Natural killer cell (primary cell): Measurements from ENCODE around the gene SLC24A3. TPM values are rescaled to one million over a fixed set of nuclear protein-coding genes. Genes with fewer than 3 reads are reported as not detected.

Experiments used
- ATAC-seq, 3 donors: fragments of 150-1000 bp in 2 of 3; fragments of 200-7000 bp in 1 of 3; cut with Tn5 transposase; 1 replicate in 1 of 3; 2 replicates in 2 of 3; pipeline ENCODE4 v1.10.0; 2021; ENCODE audit warnings: mild to moderate bottlenecking in 2 of 3, moderate library complexity in 2 of 3
- DNase-seq, 2 donors: peaks; one replicate each; pipeline versions ENCODE4 v3.0.0 to v3.0.0-alpha.2; 2013 to 2021; ENCODE audit warnings: mixed read lengths in 1 of 2
- H3K27ac ChIP-seq: one replicate; pipeline ENCODE4 v1.5.1; 2013; ENCODE audit warnings: mild to moderate bottlenecking, low read length
- H3K27me3 ChIP-seq: one replicate; pipeline ENCODE4 v1.6.1; 2013; ENCODE audit warnings: low read length; ENCODE audit not compliant: control insufficient read depth, insufficient read depth
- H3K36me3 ChIP-seq: one replicate; pipeline ENCODE4 v1.6.1; 2013; ENCODE audit warnings: low read length; ENCODE audit not compliant: control insufficient read depth, insufficient read depth
- H3K4me1 ChIP-seq: one replicate; pipeline ENCODE4 v1.6.1; 2013; ENCODE audit warnings: low read length; ENCODE audit not compliant: control insufficient read depth, insufficient read depth
- H3K4me3 ChIP-seq: one replicate; pipeline ENCODE4 v1.5.1; 2013; ENCODE audit warnings: low read length
- H3K9me3 ChIP-seq: one replicate; pipeline ENCODE4 v1.6.1; 2013; ENCODE audit warnings: low read length; ENCODE audit not compliant: control insufficient read depth, insufficient read depth
- H3K27ac Mint-ChIP-seq, 2 donors: one replicate each; pipeline ENCODE4 v1.8.0; 2022; ENCODE audit warnings: mild to moderate bottlenecking in 2 of 2, mixed read lengths in 2 of 2, moderate library complexity in 1 of 2
- H3K27me3 Mint-ChIP-seq, 2 donors: one replicate each; pipeline ENCODE4 v1.8.0; 2022; ENCODE audit warnings: low read depth in 2 of 2, mixed read lengths in 2 of 2
- H3K36me3 Mint-ChIP-seq: one replicate; pipeline ENCODE4 v1.8.0; 2022; ENCODE audit warnings: mixed read lengths
- H3K4me1 Mint-ChIP-seq, 2 donors: one replicate each; pipeline ENCODE4 v1.8.0; 2022; ENCODE audit warnings: mixed read lengths in 2 of 2
- H3K4me3 Mint-ChIP-seq: one replicate; pipeline ENCODE4 v1.8.0; 2022; ENCODE audit warnings: mild to moderate bottlenecking, moderate library complexity, mixed read lengths
- H3K9me3 Mint-ChIP-seq, 2 donors: one replicate each; pipeline ENCODE4 v1.8.0; 2022; ENCODE audit warnings: mixed read lengths in 2 of 2
- WGBS: methylation state at CpG from one replicate; pipeline ENCODE4 v1.1.7; 2013; ENCODE audit warnings: missing lambda C conversion rate; ENCODE audit not compliant: insufficient coverage; 5-methylcytosine and 5-hydroxymethylcytosine counted together
- intact Hi-C: fragments of 100-400 bp; cut with micrococcal nuclease; formaldehyde crosslinking; loops from one replicate; pipeline ENCODE4 v1.14.2; 2022
- total RNA-seq, 4 donors: library from RNA; stranded (reverse); fragments of 120-200 nt in 1 of 4; gene quantifications; one replicate each; pipeline versions ENCODE4 v1.2.3 to v1.2.4, GENCODE V29; 2013 to 2022
- TF ChIP-seq, protein P1 (sequence below): fragments of 200-600 bp; IDR thresholded peaks from one replicate; pipeline ENCODE4 v1.8.0; 2022; ENCODE audit warnings: antibody characterized with exemption

Gene SLC24A3
- total RNA-seq, 3 donors from 2014 or later (not counting 1 experiment from before 2014, with no cell fraction given) = 0.09 to 5.5 (median 0.99) TPM

DNA sequence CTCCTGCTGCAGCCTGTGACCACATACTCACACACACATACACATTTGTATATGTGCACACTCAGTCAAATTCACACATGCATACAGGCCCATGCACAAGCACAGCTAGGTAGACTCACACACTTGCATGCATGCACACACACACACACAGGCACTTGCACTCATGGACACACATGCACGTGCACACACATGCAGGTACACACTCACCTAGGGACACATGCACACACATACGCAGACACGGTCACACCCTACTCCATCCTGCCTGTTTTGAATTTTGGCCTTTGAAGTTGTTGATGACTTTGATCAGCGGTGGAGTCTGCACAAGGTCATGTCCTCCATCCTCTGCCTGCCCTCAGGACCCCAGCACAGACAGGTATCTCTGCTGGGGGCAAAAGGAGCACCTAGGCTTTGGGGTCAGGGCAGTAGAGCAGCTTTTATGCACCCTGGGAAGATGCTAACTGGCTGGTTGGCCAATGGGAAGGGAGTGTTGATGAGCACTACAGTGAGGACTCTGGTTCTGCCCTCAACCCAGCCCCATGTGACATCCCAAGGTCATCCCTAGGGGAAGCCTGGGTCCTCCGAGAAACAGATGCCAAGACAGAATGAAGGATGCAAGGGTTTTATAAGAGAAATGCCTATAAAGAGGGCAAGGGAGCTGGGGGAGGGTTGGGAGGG, 218.3 kb downstream of the SLC24A3 start:
- no peaks in the 10 kb centered on the region for H3K36me3 ChIP-seq
- H3K27ac ChIP-seq = no peak overlapping the region
- intact Hi-C loops = no loop called here
- DNase-seq (no peak), ATAC-seq (no peak)
- TF ChIP-seq, protein P1, sequence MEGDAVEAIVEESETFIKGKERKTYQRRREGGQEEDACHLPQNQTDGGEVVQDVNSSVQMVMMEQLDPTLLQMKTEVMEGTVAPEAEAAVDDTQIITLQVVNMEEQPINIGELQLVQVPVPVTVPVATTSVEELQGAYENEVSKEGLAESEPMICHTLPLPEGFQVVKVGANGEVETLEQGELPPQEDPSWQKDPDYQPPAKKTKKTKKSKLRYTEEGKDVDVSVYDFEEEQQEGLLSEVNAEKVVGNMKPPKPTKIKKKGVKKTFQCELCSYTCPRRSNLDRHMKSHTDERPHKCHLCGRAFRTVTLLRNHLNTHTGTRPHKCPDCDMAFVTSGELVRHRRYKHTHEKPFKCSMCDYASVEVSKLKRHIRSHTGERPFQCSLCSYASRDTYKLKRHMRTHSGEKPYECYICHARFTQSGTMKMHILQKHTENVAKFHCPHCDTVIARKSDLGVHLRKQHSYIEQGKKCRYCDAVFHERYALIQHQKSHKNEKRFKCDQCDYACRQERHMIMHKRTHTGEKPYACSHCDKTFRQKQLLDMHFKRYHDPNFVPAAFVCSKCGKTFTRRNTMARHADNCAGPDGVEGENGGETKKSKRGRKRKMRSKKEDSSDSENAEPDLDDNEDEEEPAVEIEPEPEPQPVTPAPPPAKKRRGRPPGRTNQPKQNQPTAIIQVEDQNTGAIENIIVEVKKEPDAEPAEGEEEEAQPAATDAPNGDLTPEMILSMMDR = no peak
- Mint-ChIP-seq H3K4me1 (peaks cover 8 to 9% of the 10 kb centered on the region in 2 donors), H3K27ac (no peak overlapping the region), H3K9me3 (no peaks in the 10 kb centered on the region), H3K27me3 (peaks cover 6 to 16% of the 10 kb centered on the region in 2 donors), H3K4me3 (no peak overlapping the region), H3K36me3 (no peaks in the 10 kb centered on the region)
- WGBS = 95% methylated on average over 5 of the region's 5 CpGs
- no peaks in the 10 kb centered on the region for H3K4me1 ChIP-seq
- H3K27me3 ChIP-seq = no peaks in the 10 kb centered on the region
- H3K9me3 ChIP-seq = no peaks in the 10 kb centered on the region
- no peak overlapping the region for H3K4me3 ChIP-seq

DNA sequence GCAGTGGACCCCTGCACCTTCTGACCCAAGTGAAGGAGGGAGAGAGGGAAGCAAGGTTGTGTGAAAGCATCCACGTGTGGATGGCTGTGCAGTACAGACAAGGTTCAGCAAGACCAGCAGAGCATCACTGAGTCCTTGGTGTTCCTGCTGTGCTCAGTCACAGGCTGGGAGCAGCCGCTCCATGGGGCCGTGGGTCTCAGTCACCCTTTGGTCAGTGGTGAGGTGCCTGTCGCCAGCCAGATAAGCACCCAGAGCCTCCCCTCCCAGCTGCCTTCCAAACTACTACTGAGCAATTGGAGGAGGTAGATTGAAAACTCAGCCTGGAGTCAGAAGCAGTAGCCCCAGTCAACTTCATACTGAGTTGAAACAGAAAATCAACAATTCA, 218.9 kb downstream of the SLC24A3 start:
- Mint-ChIP-seq H3K27me3 (peaks cover 6 to 16% of the 10 kb centered on the region in 2 donors), H3K9me3 (no peaks in the 10 kb centered on the region), H3K4me3 (no peak overlapping the region), H3K4me1 (peaks cover 8 to 9% of the 10 kb centered on the region in 2 donors), H3K27ac (no peak overlapping the region), H3K36me3 (no peaks in the 10 kb centered on the region)
- H3K36me3 ChIP-seq = no peaks in the 10 kb centered on the region
- 69% methylated on average over 4 of the region's 4 CpGs for WGBS
- H3K9me3 ChIP-seq = no peaks in the 10 kb centered on the region
- ATAC-seq (no peak), DNase-seq (no peak)
- no peaks in the 10 kb centered on the region for H3K27me3 ChIP-seq
- intact Hi-C loops = no loop called here
- H3K4me3 ChIP-seq = no peak overlapping the region
- no peaks in the 10 kb centered on the region for H3K4me1 ChIP-seq
- TF ChIP-seq, protein P1 = no peak
- H3K27ac ChIP-seq = no peak overlapping the region

DNA sequence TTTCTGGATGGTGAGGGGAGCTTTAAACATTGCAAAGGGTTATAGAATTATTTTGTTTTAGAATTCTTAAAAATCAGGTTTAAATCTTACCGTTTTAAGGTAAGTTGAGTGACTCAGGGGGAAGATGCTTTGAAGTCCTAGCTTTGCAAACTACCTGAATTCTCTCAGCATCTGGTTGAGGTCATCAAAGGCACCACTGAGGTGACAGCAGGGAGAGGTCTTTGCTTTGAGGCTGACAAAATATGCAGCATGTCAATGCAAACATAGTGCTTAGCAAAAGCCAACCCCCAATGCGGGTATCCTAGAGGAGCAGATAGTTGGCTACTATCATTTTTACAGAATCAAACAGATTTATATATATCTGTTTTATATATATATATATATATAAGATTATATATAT, 219.5 kb downstream of the SLC24A3 start:
- Mint-ChIP-seq H3K36me3 (no peaks in the 10 kb centered on the region), H3K4me3 (no peak overlapping the region), H3K4me1 (peaks cover 8 to 9% of the 10 kb centered on the region in 2 donors), H3K9me3 (no peaks in the 10 kb centered on the region), H3K27me3 (peaks cover 2 to 21% of the 10 kb centered on the region in 2 donors), H3K27ac (no peak overlapping the region)
- 86% methylated on average over 1 of the region's 2 CpGs for WGBS
- Histone ChIP-seq H3K9me3 (no peaks in the 10 kb centered on the region), H3K4me1 (no peaks in the 10 kb centered on the region), H3K36me3 (no peaks in the 10 kb centered on the region), H3K27me3 (no peaks in the 10 kb centered on the region), H3K27ac (no peak overlapping the region), H3K4me3 (no peak overlapping the region)
- no peak for ATAC-seq
- TF ChIP-seq, protein P1 = no peak
- intact Hi-C loops = no loop called here
- DNase-seq = no peak
